ACC112 (cell line): Measurements from ENCODE around the gene FKBP10.

Experiments used
- H2AFZ ChIP-seq: fragments of 200-600 bp; sonication (generic); one replicate; pipeline ENCODE4 v1.6.0; 2017; ENCODE audit warnings: antibody characterized with exemption, low read length; ENCODE audit not compliant: unreplicated experiment
- H3K27ac ChIP-seq: fragments of 200-600 bp; sonication (generic); 2 replicates; pipeline ENCODE4 v1.5.1; 2014; ENCODE audit warnings: low read depth, mild to moderate bottlenecking, antibody characterized with exemption, low read length, moderate library complexity
- H3K27me3 ChIP-seq: fragments of 200-600 bp; sonication (generic); 2 replicates; pipeline ENCODE4 v1.6.1; 2014; ENCODE audit warnings: mild to moderate bottlenecking, antibody characterized with exemption, low read length, moderate library complexity, mixed read lengths; ENCODE audit not compliant: insufficient read depth
- H3K36me3 ChIP-seq: fragments of 200-600 bp; sonication (generic); 2 replicates; pipeline ENCODE4 v1.6.1; 2016; ENCODE audit warnings: mild to moderate bottlenecking, antibody characterized with exemption, low read length, moderate library complexity, mixed read lengths; ENCODE audit not compliant: insufficient read depth
- H3K4me1 ChIP-seq: fragments of 200-600 bp; sonication (generic); one replicate; pipeline ENCODE4 v1.6.1; 2016; ENCODE audit warnings: low read length, mixed read lengths; ENCODE audit not compliant: insufficient read depth, unreplicated experiment, control insufficient read depth
- H3K4me3 ChIP-seq: fragments of 200-600 bp; sonication (generic); 2 replicates; pipeline ENCODE4 v1.5.1; 2014; ENCODE audit warnings: mild to moderate bottlenecking, low read depth, low read length
- H3K79me2 ChIP-seq: fragments of 200-600 bp; sonication (generic); one replicate; pipeline ENCODE4 v1.6.0; 2016; ENCODE audit warnings: low read length; ENCODE audit not compliant: control insufficient read depth, unreplicated experiment, insufficient read depth

The FKBP10 gene

DNA sequence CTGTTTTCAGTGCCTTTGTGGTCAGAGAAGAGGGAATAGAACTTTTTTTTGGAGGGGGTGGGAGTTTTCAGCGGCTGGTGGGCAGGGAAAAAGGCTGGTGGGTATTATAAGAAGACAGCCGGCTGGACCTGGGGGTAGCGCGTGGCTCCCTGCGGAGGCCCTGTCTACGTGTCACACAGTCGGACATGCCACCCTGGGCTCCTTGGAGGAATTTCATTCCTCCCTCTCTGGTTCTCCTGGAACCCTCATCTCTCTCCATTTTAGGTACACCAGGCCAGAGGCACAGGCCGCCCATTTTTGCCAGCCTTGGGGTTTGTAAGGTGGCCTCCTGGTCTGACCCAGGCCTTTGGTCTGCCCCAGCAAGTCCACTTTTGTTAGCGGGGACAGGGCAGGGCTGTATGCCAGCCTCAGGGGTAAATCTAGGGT, 908 bp downstream of the FKBP10 start:
- H3K27ac ChIP-seq, result peak overlapping the region; percentile 65
- H3K79me2 ChIP-seq, result peaks cover 64% of the 10 kb centered on the region
- H3K27me3 ChIP-seq, result no peaks in the 10 kb centered on the region
- H3K36me3 ChIP-seq, result peaks cover 3% of the 10 kb centered on the region; the same call in 1 of the 2 replicates
- H3K4me3 ChIP-seq, result peak overlapping the region; percentile 79
- no peak overlapping the region for H2AFZ ChIP-seq
- H3K4me1 ChIP-seq, result peaks cover 23% of the 10 kb centered on the region

DNA sequence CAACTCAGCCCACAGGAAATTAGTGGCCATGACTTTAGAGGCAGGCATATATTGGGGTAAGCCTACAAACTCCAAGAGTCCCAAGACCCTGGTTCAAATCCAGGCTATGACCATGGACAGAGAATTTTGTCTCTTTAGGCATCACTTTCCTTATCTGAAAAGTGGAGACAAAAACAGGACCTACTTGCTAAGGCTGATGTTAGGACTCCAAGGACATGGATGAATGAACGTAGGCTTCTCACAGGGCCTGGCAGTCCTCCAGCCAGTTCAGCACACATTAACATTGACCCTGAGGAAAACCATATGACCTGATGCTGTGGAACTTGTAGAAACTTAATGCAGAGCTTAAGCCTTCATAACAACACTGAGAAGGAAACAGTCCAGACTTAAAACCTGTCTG, 1.4 kb downstream of the FKBP10 start:
- Histone ChIP-seq H3K4me1 (peaks cover 23% of the 10 kb centered on the region), H3K36me3 (peaks cover 3% of the 10 kb centered on the region; the same call in 1 of the 2 replicates), H3K27me3 (no peaks in the 10 kb centered on the region), H3K27ac (peak overlapping the region; percentile 65), H2AFZ (no peak overlapping the region), H3K4me3 (peak overlapping the region; percentile 79), H3K79me2 (peaks cover 63% of the 10 kb centered on the region)

DNA sequence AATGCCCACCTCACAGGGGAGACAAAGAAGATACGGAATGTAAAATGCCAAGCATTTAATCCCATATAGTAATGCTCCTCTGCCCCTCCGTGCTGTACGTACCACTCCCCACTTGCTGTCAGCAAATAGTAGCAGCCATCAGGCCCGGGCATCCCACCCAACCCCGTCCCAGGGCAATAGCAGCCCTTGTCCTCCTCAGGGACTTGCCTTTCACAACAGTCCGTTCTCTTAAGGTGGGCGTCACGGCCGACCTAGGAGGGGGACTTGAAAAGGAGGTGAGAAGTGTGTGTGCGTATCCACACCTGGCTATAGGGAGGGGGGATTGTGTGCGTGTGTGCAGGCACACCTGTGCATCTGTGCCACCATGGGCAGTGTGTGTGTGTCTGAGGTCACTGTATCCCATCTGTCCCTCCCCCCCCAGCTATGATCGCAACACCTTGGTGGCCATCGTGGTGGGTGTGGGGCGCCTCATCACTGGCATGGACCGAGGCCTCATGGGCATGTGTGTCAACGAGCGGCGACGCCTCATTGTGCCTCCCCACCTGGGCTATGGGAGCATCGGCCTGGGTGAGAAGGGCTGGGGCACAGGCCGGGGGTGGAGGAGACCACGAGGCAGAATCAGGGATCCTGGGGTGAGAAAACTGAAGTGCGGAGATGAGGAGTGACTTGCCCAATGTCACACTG, 4.0 kb downstream of the FKBP10 start:
- Histone ChIP-seq H3K4me3 (no peak overlapping the region), H3K27ac (no peak overlapping the region), H3K4me1 (peaks cover 9% of the 10 kb centered on the region), H3K27me3 (no peaks in the 10 kb centered on the region), H3K79me2 (peaks cover 47% of the 10 kb centered on the region), H2AFZ (no peak overlapping the region), H3K36me3 (peaks cover 3% of the 10 kb centered on the region; the same call in 1 of the 2 replicates)

DNA sequence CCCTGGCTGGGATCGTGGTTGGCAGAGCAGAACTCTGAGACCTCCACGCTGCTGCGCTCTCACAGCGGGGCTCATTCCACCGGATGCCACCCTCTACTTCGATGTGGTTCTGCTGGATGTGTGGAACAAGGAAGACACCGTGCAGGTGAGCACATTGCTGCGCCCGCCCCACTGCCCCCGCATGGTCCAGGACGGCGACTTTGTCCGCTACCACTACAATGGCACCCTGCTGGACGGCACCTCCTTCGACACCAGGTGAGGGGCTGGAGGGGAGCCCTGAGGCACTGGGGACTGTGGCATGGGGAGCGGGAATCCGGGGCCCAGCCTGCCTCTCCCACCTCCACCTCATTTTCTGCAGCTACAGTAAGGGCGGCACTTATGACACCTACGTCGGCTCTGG, 5.2 kb downstream of the FKBP10 start:
- H3K4me3 ChIP-seq, result no peak overlapping the region
- H3K36me3 ChIP-seq, result peaks cover 3% of the 10 kb centered on the region; the same call in 1 of the 2 replicates
- peaks cover 9% of the 10 kb centered on the region for H3K4me1 ChIP-seq
- H3K27me3 ChIP-seq, result no peaks in the 10 kb centered on the region
- H2AFZ ChIP-seq, result no peak overlapping the region
- H3K27ac ChIP-seq, result no peak overlapping the region
- peaks cover 42% of the 10 kb centered on the region for H3K79me2 ChIP-seq

DNA sequence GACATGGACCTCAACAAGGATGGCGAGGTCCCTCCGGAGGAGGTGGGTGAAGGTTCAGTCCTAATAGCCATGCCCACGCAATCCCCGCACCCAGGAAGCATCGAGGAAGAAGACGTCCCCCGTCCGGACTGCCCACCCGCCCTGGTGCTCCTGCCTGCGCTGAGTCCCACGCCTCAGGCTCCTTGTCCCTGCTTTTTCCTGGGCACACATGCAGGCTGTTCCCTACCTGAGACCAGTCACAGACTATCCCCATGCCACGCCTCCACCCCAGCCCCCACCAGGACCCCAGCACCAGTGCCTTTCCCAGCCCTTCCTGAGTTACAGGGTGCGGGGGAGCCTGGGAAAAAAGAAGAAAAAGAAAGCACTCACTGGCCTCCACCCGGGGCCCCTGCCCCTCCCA, 9.0 kb downstream of the FKBP10 start:
- H2AFZ ChIP-seq, result no peak overlapping the region
- H3K27ac ChIP-seq, result no peak overlapping the region
- no peak overlapping the region for H3K4me3 ChIP-seq
- peaks cover 11% of the 10 kb centered on the region for H3K79me2 ChIP-seq
- peaks cover 3% of the 10 kb centered on the region; the same call in 1 of the 2 replicates for H3K36me3 ChIP-seq
- no peaks in the 10 kb centered on the region for H3K4me1 ChIP-seq
- no peaks in the 10 kb centered on the region for H3K27me3 ChIP-seq

DNA sequence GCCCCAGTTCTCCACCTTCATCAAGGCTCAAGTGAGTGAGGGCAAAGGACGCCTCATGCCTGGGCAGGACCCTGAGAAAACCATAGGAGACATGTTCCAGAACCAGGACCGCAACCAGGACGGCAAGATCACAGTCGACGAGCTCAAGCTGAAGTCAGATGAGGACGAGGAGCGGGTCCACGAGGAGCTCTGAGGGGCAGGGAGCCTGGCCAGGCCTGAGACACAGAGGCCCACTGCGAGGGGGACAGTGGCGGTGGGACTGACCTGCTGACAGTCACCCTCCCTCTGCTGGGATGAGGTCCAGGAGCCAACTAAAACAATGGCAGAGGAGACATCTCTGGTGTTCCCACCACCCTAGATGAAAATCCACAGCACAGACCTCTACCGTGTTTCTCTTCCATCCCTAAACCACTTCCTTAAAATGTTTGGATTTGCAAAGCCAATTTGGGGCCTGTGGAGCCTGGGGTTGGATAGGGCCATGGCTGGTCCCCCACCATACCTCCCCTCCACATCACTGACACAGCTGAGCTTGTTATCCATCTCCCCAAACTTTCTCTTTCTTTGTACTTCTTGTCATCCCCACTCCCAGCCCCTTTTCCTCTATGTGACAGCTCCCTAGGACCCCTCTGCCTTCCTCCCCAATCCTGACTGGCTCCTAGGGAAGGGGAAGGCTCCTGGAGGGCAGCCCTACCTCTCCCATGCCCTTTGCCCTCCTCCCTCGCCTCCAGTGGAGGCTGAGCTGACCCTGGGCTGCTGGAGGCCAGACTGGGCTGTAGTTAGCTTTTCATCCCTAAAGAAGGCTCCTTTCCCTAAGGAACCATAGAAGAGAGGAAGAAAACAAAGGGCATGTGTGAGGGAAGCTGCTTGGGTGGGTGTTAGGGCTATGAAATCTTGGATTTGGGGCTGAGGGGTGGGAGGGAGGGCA, 9.7 kb downstream of the FKBP10 start:
- H3K27ac ChIP-seq, result no peak overlapping the region
- no peak overlapping the region for H2AFZ ChIP-seq
- H3K36me3 ChIP-seq, result peaks cover 3% of the 10 kb centered on the region; the same call in 1 of the 2 replicates
- no peak overlapping the region for H3K4me3 ChIP-seq
- no peaks in the 10 kb centered on the region for H3K4me1 ChIP-seq
- no peaks in the 10 kb centered on the region for H3K27me3 ChIP-seq
- H3K79me2 ChIP-seq, result peaks cover 4% of the 10 kb centered on the region

- Histone ChIP-seq H3K4me3 (no peak overlapping the region), H3K4me1 (no peaks in the 10 kb centered on the region), H3K27me3 (no peaks in the 10 kb centered on the region), H2AFZ (no peak overlapping the region), H3K27ac (no peak overlapping the region), H3K79me2 (peaks cover under 1% of the 10 kb centered on the region), H3K36me3 (peaks cover under 1% of the 10 kb centered on the region; the same call in 1 of the 2 replicates)
Observed at GRCh38 chr17:41823141-41823524, 10.3 kb downstream of the FKBP10 start.

DNA sequence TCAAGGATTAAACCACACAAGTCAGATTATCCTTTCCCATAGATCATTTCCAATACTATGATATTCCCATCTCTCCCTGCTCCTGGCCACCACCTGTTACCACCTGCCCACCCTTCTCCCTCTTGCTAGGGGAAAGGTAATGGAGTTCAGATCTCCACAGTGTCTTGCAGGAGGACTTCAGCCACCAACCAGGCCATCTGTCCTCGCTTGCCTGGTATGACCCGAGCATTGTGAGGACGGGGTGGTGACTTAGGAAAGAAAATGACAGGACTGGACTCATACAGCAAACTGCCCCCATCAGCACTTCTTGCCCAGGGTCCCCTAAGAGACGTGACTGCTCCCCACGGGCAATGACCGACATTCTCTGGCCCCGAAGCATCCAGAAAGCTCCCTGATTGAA, 10.8 kb downstream of the FKBP10 start:
- Histone ChIP-seq H2AFZ (no peak overlapping the region), H3K27ac (no peak overlapping the region), H3K4me3 (no peak overlapping the region), H3K27me3 (no peaks in the 10 kb centered on the region), H3K4me1 (no peaks in the 10 kb centered on the region), H3K36me3 (no peaks in the 10 kb centered on the region; the same call in 1 of the 2 replicates), H3K79me2 (no peaks in the 10 kb centered on the region)

DNA sequence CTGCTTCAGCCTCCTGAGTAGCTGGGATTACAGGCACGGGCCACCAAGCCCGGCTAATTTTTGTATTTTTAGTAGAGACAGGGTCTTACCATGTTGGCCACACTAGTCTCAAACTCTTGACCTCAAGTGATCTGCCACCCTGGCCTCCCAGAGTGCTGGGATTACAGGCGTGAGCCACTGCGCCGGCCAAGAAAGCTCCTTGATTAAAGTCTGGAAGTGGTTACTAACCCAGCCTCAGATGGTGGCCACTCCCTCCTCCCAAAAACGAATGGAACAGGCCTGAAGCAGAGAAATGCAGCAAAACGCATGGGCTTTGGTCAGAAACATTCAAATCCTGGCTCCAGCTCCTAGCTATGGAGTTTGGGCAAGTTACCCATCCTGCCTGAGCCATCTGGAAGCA, 11.3 kb downstream of the FKBP10 start:
- no peaks in the 10 kb centered on the region for H3K27me3 ChIP-seq
- no peak overlapping the region for H2AFZ ChIP-seq
- no peaks in the 10 kb centered on the region for H3K79me2 ChIP-seq
- no peaks in the 10 kb centered on the region; the same call in 1 of the 2 replicates for H3K36me3 ChIP-seq
- H3K27ac ChIP-seq, result no peak overlapping the region
- H3K4me1 ChIP-seq, result no peaks in the 10 kb centered on the region
- no peak overlapping the region for H3K4me3 ChIP-seq

- H3K79me2 ChIP-seq, result no peaks in the 10 kb centered on the region
- H3K27me3 ChIP-seq, result no peaks in the 10 kb centered on the region
- no peak overlapping the region for H3K27ac ChIP-seq
- no peaks in the 10 kb centered on the region for H3K4me1 ChIP-seq
- no peak overlapping the region for H2AFZ ChIP-seq
- 0 out of 2 replicates have a peak, but pooled peaks cover 4% of the 10 kb centered on the region for H3K36me3 ChIP-seq
- H3K4me3 ChIP-seq, result no peak overlapping the region
Observed at GRCh38 chr17:41825175-41825845, 12.5 kb downstream of the FKBP10 start.
